ENCODE measurements around the gene AVPR1B. TPM values are rescaled to one million over a fixed set of nuclear protein-coding genes. Genes with fewer than 3 reads are reported as not detected.
A peak's percentile ranks its signal among the peaks of the same experiment; 100 is the strongest.

AVPR1B gene
- total and polyA plus RNA-seq, 2 of the 13 experiments (the other 11 are each of a cell fraction or from before 2014, with no cell fraction given) = 0.05 TPM; not detected in 1

DNA sequence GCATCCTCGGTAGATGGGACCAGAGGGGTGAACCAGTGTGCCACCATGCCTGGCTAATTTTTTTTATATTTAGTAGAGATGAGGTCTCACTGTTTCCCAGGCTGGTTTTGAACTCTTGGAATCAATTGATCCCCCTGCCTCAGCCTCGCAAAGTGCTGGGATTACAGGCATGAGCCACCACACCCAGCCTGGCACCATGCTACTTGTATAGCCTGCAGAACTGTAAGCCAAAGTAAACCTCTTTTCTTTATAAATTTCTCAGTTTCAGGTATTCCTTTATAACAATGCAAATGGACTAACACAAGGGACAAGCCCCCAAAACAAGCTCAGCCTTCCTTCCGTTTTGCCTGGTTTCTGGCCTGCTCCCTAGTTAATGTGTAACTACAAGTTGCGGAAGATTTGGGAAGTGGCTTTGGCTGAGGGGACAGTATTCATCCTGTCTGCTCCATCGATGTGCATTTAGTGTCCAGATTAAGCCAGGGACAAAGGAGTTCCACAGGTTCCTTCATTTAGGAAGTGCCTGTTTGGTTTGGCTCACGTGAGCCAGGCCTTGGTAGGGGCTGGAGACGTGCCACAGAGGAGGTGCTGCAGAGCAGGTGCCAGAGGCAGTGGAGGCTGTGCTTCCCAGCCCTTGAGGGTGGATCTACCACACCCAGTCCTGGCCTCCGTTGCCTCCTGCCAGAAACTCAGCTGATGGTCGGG, 4.4 kb downstream of the AVPR1B start (continued):
- no peak for TF ChIP-seq ZNF878 (CRISPR knock-in tag; IDR thresholded peaks at IDR 0.05)
- TF ChIP-seq, protein P1, sequence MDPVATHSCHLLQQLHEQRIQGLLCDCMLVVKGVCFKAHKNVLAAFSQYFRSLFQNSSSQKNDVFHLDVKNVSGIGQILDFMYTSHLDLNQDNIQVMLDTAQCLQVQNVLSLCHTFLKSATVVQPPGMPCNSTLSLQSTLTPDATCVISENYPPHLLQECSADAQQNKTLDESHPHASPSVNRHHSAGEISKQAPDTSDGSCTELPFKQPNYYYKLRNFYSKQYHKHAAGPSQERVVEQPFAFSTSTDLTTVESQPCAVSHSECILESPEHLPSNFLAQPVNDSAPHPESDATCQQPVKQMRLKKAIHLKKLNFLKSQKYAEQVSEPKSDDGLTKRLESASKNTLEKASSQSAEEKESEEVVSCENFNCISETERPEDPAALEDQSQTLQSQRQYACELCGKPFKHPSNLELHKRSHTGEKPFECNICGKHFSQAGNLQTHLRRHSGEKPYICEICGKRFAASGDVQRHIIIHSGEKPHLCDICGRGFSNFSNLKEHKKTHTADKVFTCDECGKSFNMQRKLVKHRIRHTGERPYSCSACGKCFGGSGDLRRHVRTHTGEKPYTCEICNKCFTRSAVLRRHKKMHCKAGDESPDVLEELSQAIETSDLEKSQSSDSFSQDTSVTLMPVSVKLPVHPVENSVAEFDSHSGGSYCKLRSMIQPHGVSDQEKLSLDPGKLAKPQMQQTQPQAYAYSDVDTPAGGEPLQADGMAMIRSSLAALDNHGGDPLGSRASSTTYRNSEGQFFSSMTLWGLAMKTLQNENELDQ (CRISPR knock-in tag; IDR thresholded peaks at IDR 0.05; ENCODE audit: borderline replicate concordance) = no peak
- TF ChIP-seq ZNF724P (CRISPR knock-in tag; IDR thresholded peaks at IDR 0.05; ENCODE audit: borderline replicate concordance) = peak; percentile 34; the same call in 1 of the 2 replicates
- TF ChIP-seq ZNF605 (CRISPR knock-in tag; IDR thresholded peaks at IDR 0.05) = 0 out of 2 replicates have a peak, but pooled peaks have one; percentile 29
- no peak for TF ChIP-seq JARID2 (CRISPR knock-in tag; IDR thresholded peaks at IDR 0.05; ENCODE audit: insufficient replicate concordance)
- TF ChIP-seq SNAPC4 (CRISPR knock-in tag; IDR thresholded peaks at IDR 0.05) = no peak
- no peak for TF ChIP-seq BRF2 (CRISPR knock-in tag; IDR thresholded peaks at IDR 0.05)
- TF ChIP-seq BRCA1 (CRISPR knock-in tag; IDR thresholded peaks at IDR 0.05) = no peak
- TF ChIP-seq, protein P2, sequence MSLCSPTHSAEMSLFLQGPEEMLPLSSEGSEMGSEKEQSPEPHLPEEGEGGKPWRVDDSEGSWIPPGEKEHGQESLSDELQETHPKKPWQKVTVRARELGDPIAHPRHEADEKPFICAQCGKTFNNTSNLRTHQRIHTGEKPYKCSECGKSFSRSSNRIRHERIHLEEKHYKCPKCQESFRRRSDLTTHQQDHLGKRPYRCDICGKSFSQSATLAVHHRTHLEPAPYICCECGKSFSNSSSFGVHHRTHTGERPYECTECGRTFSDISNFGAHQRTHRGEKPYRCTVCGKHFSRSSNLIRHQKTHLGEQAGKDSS (CRISPR knock-in tag; IDR thresholded peaks at IDR 0.05; ENCODE audit: borderline replicate concordance, low read depth) = no peak
- no peak for TF ChIP-seq FUBP1 (CRISPR knock-in tag; IDR thresholded peaks at IDR 0.05; ENCODE audit: borderline replicate concordance)
- TF ChIP-seq ARNT2 (CRISPR knock-in tag; IDR thresholded peaks at IDR 0.05; ENCODE audit: low read depth) = 0 out of 2 replicates have a peak, but pooled peaks have one; percentile 38
- 0 out of 2 replicates have a peak, but pooled peaks have one; percentile 13 for TF ChIP-seq ZNF263 (CRISPR knock-in tag; IDR thresholded peaks at IDR 0.05)
- TF ChIP-seq, protein P3, sequence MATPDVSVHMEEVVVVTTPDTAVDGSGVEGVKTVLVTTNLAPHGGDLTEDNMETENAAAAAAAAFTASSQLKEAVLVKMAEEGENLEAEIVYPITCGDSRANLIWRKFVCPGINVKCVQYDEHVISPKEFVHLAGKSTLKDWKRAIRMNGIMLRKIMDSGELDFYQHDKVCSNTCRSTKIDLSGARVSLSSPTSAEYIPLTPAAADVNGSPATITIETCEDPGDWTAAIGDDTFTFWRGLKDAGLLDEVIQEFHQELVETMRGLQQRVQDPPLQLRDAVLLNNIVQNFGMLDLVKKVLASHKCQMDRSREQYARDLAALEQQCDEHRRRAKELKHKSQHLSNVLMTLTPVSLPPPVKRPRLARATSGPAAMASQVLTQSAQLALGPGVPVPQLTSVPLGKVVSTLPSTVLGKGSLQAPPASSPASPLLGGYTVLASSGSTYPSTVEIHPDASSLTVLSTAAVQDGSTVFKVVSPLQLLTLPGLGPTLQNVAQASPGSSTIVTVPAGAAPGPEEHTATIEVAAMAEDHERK (CRISPR knock-in tag; IDR thresholded peaks at IDR 0.05; ENCODE audit: low read depth) = no peak
- no peak for TF ChIP-seq ZNF136 (CRISPR knock-in tag; IDR thresholded peaks at IDR 0.05; ENCODE audit: low read depth)
